K562 (cell line): Measurements from ENCODE around the gene CPM. TPM values are rescaled to one million over a fixed set of nuclear protein-coding genes. Genes with fewer than 3 reads are reported as not detected.

ENCODE experiments used
- ATAC-seq: fragments of 200-7000 bp; cut with Tn5 transposase; 3 replicates; pipeline ENCODE4 v1.9.1; 2020; ENCODE audit warnings: moderate library complexity
- BruUV-seq: library from RNA; stranded (reverse); fragments of 400-500 nt; replicated peaks from 2 replicates; lab custom pipeline; 2021; lab: Mats Ljungman, UMichigan
- CTCF ChIA-PET: fragments of 300-600 bp; formaldehyde crosslinking; extraction: SDS; loops from one replicate; lab custom pipeline; 2021; ENCODE audit warnings: low intra/inter-chr PET ratio; lab: Yijun Ruan, JAX
- POLR2A ChIA-PET: fragments of 300-600, 350-650 bp; sonication (Branson Sonifier 250); formaldehyde crosslinking; extraction: SDS; loops from one replicate; lab custom pipeline; 2021; ENCODE audit warnings: antibody characterized with exemption, inconsistent platforms; lab: Yijun Ruan, JAX
- DNase-seq, 4 experiments: peaks; one replicate each; pipeline versions ENCODE4 v3.0.0 to v3.0.0-alpha.2; 2011 to 2018; ENCODE audit warnings: low spot score in 3 of 4, mixed read lengths in 3 of 4; ENCODE audit errors: extremely low read depth in 1 of 4
- FAIRE-seq: peaks from 2 replicates; lab custom pipeline; 2011; peaks lifted over from hg19 to GRCh38; lab: Jason Lieb, UNC
- H2AFZ ChIP-seq: 2 replicates; pipeline ENCODE4 v1.6.0; 2011; ENCODE audit warnings: low read depth, low read length, control low read depth, inconsistent platforms
- H3K27ac ChIP-seq: fragments of 200-600 bp; 3 replicates; pipeline ENCODE4 v1.8.0; 2011; ENCODE audit warnings: low read depth, mild to moderate bottlenecking, control low read depth, inconsistent platforms, low read length, moderate library complexity, mixed read lengths; ENCODE audit errors: extremely low read depth
- H3K27me3 ChIP-seq, 2 experiments: fragments of 300-600 bp in 1 of 2; 2 replicates in 1 of 2; 3 replicates in 1 of 2; pipeline versions ENCODE4 v1.6.0 to v1.8.0; 2011; ENCODE audit warnings: inconsistent platforms in 2 of 2, low read length in 2 of 2, mild to moderate bottlenecking in 1 of 2, mixed read lengths in 1 of 2, moderate library complexity in 1 of 2; ENCODE audit not compliant: control insufficient read depth in 2 of 2, insufficient read depth in 2 of 2
- H3K36me3 ChIP-seq: fragments of 300-600 bp; 3 replicates; pipeline ENCODE4 v1.8.0; 2011; ENCODE audit warnings: mild to moderate bottlenecking, low read length, inconsistent platforms; ENCODE audit not compliant: control insufficient read depth, insufficient read depth
- H3K4me1 ChIP-seq, 2 experiments: fragments of 200-600 bp in 1 of 2; replicated peaks in 1 of 2; 2 replicates in 1 of 2; 3 replicates in 1 of 2; pipeline versions ENCODE4 v1.5.1 to v1.8.0; 2011; ENCODE audit warnings: inconsistent platforms in 2 of 2, low read length in 2 of 2, mild to moderate bottlenecking in 1 of 2, mixed read lengths in 1 of 2, moderate library complexity in 1 of 2; ENCODE audit not compliant: control insufficient read depth in 2 of 2, insufficient read depth in 2 of 2
- H3K4me2 ChIP-seq: 2 replicates; pipeline ENCODE4 v1.6.1; 2011; ENCODE audit warnings: low read length, control low read depth, inconsistent platforms, mixed read lengths; ENCODE audit not compliant: insufficient read depth
- H3K4me3 ChIP-seq: fragments of 200-600 bp; sonication (generic), shearing (Covaris generic); 2 replicates; pipeline ENCODE4 v1.5.1; 2016; ENCODE audit warnings: control low read depth, inconsistent platforms
- H3K79me2 ChIP-seq: fragments of 200-600 bp; 3 replicates; pipeline ENCODE4 v1.8.0; 2011; ENCODE audit warnings: low read length, inconsistent platforms; ENCODE audit not compliant: control insufficient read depth, insufficient read depth
- H3K9ac ChIP-seq, 2 experiments: 2 replicates each; pipeline versions ENCODE4 v1.6.0 to v1.6.1; 2011; ENCODE audit warnings: low read depth in 2 of 2, low read length in 2 of 2, control low read depth in 1 of 2, inconsistent platforms in 1 of 2, mild to moderate bottlenecking in 1 of 2, mixed read lengths in 1 of 2; ENCODE audit not compliant: insufficient read depth in 1 of 2
- H3K9me1 ChIP-seq: one replicate; pipeline ENCODE4 v1.6.0; 2011; ENCODE audit warnings: inconsistent platforms, mild to moderate bottlenecking, low read length, moderate library complexity; ENCODE audit not compliant: control insufficient read depth, insufficient read depth
- H3K9me3 ChIP-seq: replicated peaks from 2 replicates; pipeline ENCODE4 v1.5.1; 2011; ENCODE audit warnings: low read depth, low read length, inconsistent platforms; ENCODE audit not compliant: control insufficient read depth, insufficient read depth
- H4K20me1 ChIP-seq: replicated peaks from 2 replicates; pipeline ENCODE4 v1.6.1; 2011; ENCODE audit warnings: low read length, inconsistent platforms, mixed read lengths; ENCODE audit not compliant: control insufficient read depth, insufficient read depth
- POLR2AphosphoS5 ChIP-seq: IDR thresholded peaks from 2 replicates; pipeline ENCODE4 v1.6.1; 2011; ENCODE audit warnings: mild to moderate bottlenecking, low read depth, low read length, moderate library complexity; ENCODE audit not compliant: control insufficient read depth, insufficient read depth
- WGBS: fragments of 100-300 bp; shearing (Covaris generic); methylation state at CpG from one replicate; pipeline ENCODE4 v1.1.6; 2016; ENCODE audit warnings: low coverage, mixed read lengths; ENCODE audit not compliant: insufficient coverage; ENCODE audit errors: missing lambda C conversion rate; 5-methylcytosine and 5-hydroxymethylcytosine counted together
- in situ Hi-C: fragments of 300-500 bp; cut with MboI; formaldehyde crosslinking; loops from 4 replicates; pipeline ENCODE4 v1.15.0; 2018; ENCODE audit warnings: inconsistent platforms, mixed read lengths
- intact Hi-C: fragments of 100-400 bp; cut with micrococcal nuclease; formaldehyde crosslinking; loops from 2 replicates; pipeline ENCODE4 v1.14.2; 2022
- polyA plus RNA-seq, 8 experiments: library from polyadenylated mRNA; depleted of rRNA in 4 of 8; stranded (reverse) in 5 of 8; unstranded in 3 of 8; fragments of >200 nt; fragmentation: Nextera tagmentation in 2 of 8; fragmentation: Illumina TruSeq in 1 of 8; extraction: Ambion mirVana in 2 of 8; extraction: Trizol in 1 of 8; gene quantifications; 2 replicates each; pipeline versions ENCODE4 v1.2.1 to v1.2.3, GENCODE V29; 2011 to 2014; ENCODE audit warnings: inconsistent platforms in 1 of 8, missing spikeins in 1 of 8
- total RNA-seq, 7 experiments: library from RNA; depleted of rRNA in 6 of 7; stranded (reverse); fragments of >200 nt in 6 of 7; fragmentation: Illumina TruSeq in 2 of 7; extraction: Trizol in 2 of 7; gene quantifications; 2 replicates each; pipeline versions ENCODE4 v1.2.1 to v1.2.3, GENCODE V29; 2011 to 2021; ENCODE audit warnings: low replicate concordance in 1 of 7
- TF ChIP-seq, protein P1 (sequence below): fragments of 250-450 bp; sonication (Bioruptor Pico); IDR thresholded peaks from 2 replicates; pipeline ENCODE4 v1.4.0; 2020; ENCODE audit warnings: mild to moderate bottlenecking, moderate library complexity, borderline replicate concordance

CPM gene
- total and polyA plus RNA-seq, 9 of the 15 experiments (the other 6 are each of a cell fraction or from before 2014, with no cell fraction given), result 0.31 TPM; not detected in 8

- intact Hi-C loops (no loop called here), in situ Hi-C loops (no loop called here)
- H3K79me2 ChIP-seq, result peaks cover 32% of the 10 kb centered on the region
- no peak for DNase-seq
- WGBS, result 93% methylated on average over 6 of the region's 6 CpGs
- no peak overlapping the region for H3K9ac ChIP-seq
- BruUV-seq, result no TSS peak
- no peak overlapping the region for H3K4me2 ChIP-seq
- no peak overlapping the region for H2AFZ ChIP-seq
- no peaks in the 10 kb centered on the region for H3K9me3 ChIP-seq
- POLR2A ChIA-PET, result interaction anchor here (0.9 to 6.7 kb wide), 8 partner anchors 9 to 428 kb away, joined by 3 to 41 read pairs (median 3); partner anchors contain the start of gene MDM2
- ATAC-seq, result peak; percentile 62
- H3K4me1 ChIP-seq, result no peaks in the 10 kb centered on the region
- TF ChIP-seq POLR2AphosphoS5, result 0 out of 2 replicates have a peak, but pooled peaks have one; percentile 10
- TF ChIP-seq, protein P1, sequence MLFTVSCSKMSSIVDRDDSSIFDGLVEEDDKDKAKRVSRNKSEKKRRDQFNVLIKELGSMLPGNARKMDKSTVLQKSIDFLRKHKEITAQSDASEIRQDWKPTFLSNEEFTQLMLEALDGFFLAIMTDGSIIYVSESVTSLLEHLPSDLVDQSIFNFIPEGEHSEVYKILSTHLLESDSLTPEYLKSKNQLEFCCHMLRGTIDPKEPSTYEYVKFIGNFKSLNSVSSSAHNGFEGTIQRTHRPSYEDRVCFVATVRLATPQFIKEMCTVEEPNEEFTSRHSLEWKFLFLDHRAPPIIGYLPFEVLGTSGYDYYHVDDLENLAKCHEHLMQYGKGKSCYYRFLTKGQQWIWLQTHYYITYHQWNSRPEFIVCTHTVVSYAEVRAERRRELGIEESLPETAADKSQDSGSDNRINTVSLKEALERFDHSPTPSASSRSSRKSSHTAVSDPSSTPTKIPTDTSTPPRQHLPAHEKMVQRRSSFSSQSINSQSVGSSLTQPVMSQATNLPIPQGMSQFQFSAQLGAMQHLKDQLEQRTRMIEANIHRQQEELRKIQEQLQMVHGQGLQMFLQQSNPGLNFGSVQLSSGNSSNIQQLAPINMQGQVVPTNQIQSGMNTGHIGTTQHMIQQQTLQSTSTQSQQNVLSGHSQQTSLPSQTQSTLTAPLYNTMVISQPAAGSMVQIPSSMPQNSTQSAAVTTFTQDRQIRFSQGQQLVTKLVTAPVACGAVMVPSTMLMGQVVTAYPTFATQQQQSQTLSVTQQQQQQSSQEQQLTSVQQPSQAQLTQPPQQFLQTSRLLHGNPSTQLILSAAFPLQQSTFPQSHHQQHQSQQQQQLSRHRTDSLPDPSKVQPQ (CRISPR knock-in tag), result no peak
- FAIRE-seq, result no peak
- H3K4me3 ChIP-seq, result no peak overlapping the region
- H3K9me1 ChIP-seq, result no peaks in the 10 kb centered on the region
- no peaks in the 10 kb centered on the region for H4K20me1 ChIP-seq
- no peak overlapping the region for H3K27ac ChIP-seq
- CTCF ChIA-PET, result interaction anchor here (0.7 kb wide), 1 partner anchor 741 kb away, joined by 4 read pairs; no protein-coding TSS in a partner anchor
- peaks cover 88% of the 10 kb centered on the region for H3K36me3 ChIP-seq
- H3K27me3 ChIP-seq, result no peaks in the 10 kb centered on the region
These were observed 111.4 kb downstream of the CPM start for GRCh38 chr12:68821357-68822188.
